T-helper 1 cell (primary cell): ENCODE data around the gene SPEF1.
"Not testable (repeated sequence)": the region's sequence is repeated elsewhere in the genome, so short reads cannot be mapped to it uniquely, and the experiment has no call there.

Source experiments
- DNase-seq, 5 donors: peaks; one replicate each; pipeline ENCODE4 v3.0.0-alpha.2; 2012 to 2020
- total RNA-seq, 4 donors: gene quantifications; one replicate each; lab custom pipeline; 2026; lab: John Stamatoyannopoulos, UW

SPEF1 gene, protein sequence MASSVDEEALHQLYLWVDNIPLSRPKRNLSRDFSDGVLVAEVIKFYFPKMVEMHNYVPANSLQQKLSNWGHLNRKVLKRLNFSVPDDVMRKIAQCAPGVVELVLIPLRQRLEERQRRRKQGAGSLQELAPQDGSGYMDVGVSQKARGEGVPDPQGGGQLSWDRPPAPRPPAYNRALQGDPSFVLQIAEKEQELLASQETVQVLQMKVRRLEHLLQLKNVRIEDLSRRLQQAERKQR
- total RNA-seq = 0 to 0.15 (median 0.10) reads per million in 4 donors

- peak in 2 of 5 donors; percentile 30 to 62 for DNase-seq
These were observed at the start of gene SPEF1 for GRCh38 chr20:3781153-3781910. TSS of gene SPEF1 (minus strand) at chr20:3781448. CDS start at chr20:3781287, 161 bp downstream.

- DNase-seq = not testable (repeated sequence)
These were observed 48.6 kb upstream of the SPEF1 start for GRCh38 chr20:3829891-3830290.

GRCh38 chr20:3828798-3829197, 47.5 kb upstream of the SPEF1 start:
- DNase-seq = no peak

DNA sequence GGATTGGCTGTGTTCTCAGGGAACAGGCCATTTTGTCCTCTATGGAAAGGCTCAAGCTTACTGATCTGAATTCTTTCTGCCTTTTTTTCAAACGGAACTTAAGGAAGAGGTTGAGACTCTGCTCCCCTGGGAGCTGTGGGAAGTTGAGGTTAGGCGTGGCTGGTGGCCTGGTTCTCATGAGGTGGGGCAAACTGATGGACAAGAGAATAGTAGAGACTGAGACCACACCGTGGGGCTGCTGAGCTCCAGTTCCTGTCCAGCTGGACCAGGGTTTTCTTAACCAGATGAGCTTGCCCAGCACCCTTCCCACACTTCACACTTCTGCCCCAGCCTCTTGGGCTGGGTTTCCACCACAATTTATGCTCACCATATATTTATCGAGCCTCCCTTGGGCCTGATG, 45.2 kb upstream of the SPEF1 start:
- DNase-seq = no peak

- no peak for DNase-seq
These were observed 44.3 kb upstream of the SPEF1 start for GRCh38 chr20:3825526-3825925.

DNA sequence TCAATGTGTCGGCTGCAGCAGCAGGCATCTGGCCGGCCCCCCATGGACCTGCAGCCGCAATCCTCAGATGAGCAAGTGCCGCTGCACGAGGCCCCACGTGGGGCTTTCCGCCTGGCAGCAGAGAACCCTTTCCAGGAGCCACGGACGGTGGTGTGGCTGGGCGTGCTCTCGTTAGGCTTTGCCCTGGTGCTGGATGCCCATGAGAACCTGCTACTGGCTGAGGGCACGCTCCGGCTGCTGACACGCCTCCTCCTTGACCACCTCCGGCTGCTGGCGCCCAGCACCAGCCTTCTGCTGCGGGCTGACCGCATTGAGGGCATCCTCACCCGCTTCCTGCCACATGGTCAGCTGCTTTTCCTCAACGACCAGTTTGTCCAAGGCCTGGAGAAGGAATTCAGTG, 42.6 kb upstream of the SPEF1 start:
- DNase-seq = no peak

DNA sequence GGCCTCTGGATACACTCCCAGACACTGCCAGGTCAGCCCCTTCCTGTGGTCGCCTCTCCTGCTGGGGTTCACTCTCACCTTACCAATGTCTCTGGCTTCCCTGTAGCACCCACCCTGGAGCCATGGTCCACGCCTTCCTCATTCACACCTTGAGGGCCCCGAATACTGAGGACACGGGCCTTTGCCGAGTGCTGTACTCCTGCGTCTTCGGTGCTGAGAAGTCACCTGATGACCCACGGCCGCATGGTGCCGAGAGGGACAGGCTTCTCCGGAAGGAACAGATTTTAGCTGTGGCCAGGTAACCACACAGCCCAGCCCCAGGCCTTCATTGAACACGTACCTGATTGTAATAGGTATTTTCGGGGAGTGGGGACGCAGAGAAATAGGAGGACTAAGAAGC, 40.7 kb upstream of the SPEF1 start:
- no peak for DNase-seq

- no peak for DNase-seq
These were observed 39.9 kb upstream of the SPEF1 start for GRCh38 chr20:3820901-3821727.

DNA sequence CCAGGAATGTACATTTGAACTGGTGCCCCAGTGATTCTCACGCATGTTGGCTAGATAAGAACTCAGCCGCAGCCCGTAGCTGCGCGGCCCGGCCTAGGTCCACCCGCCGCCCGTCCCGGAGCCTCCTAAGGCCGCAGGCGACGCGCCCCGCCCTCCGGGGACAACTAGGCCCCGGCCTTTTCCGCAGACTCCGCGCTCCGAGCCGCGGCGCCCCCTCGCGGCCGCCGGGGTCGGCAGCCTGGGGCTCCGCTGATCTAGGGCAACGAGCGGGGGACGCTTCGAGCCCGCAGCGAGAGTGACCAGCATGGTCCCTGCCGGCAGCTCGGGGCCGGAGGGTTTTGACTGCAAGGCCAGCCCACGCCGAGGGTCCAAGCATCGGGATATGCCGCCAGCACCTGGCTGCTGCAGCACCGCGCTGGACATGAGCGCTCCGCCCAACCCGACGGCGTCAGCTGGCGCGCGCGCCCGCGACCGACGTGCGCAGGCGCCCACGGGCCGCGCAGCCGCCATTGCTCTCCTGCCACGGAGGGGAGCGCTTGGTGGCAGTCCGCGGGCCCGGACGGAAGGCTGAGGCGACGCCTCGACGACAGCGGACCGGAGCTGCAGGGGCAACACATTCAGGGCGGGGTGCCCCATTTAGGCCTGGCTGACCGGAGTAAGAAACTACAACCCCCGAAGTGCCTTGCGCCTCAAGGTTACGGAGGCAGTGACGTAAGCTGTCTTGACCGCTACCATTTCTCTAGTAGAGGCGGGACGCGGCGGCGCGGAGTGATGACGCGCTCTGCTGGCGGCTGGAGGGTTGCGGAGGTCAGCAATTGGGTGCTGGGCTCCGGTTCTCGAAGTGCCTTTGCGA, 39.0 kb upstream of the SPEF1 start, which contains the start of gene AP5S1:
Gene AP5S1 (plus strand): TSS at position 500 of the 853 bp plus-strand sequence. CDS start 1,571 bp downstream, outside the sequence.
- DNase-seq = peak; percentile 82 to 94 (median 88)

DNA sequence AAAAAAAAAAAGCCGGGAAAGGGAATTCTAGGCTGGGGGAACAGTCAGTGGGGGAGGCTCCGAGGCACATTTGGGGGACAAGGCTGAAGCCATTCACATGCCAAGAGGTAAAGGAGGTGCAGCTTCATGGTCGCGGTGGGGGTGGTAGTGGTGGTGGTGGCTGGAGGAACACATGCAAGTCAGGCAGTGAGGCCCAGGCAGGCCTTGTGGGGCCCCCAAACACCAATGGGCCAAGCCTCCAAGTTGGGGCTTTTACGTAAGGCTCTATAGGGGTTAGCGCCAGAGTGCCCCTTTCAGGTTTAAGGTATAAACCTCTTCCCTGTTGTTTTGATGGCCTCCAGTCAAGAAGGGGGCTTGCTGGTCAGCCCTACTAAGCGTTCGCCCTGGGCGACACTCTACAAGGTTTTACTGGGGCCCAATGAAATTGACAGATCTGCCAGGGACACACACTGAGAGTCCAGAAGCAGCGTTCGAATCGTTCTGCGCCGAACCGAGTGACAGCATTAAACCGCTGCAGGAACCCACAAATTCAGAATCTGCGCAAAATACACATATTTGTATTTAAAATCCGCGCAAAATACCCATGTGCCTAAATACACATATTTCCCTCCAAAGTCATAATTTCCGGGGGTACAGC, 38.3 kb upstream of the SPEF1 start:
- no peak for DNase-seq

GRCh38 chr20:3818155-3819151, 37.2 kb upstream of the SPEF1 start:
- DNase-seq = peak in 1 of 5 donors; percentile 27

GRCh38 chr20:3815703-3816315, 34.6 kb upstream of the SPEF1 start:
- DNase-seq = peak in 1 of 5 donors; percentile 74

- DNase-seq = no peak
These were observed 33.8 kb upstream of the SPEF1 start for GRCh38 chr20:3814928-3815495.

DNA sequence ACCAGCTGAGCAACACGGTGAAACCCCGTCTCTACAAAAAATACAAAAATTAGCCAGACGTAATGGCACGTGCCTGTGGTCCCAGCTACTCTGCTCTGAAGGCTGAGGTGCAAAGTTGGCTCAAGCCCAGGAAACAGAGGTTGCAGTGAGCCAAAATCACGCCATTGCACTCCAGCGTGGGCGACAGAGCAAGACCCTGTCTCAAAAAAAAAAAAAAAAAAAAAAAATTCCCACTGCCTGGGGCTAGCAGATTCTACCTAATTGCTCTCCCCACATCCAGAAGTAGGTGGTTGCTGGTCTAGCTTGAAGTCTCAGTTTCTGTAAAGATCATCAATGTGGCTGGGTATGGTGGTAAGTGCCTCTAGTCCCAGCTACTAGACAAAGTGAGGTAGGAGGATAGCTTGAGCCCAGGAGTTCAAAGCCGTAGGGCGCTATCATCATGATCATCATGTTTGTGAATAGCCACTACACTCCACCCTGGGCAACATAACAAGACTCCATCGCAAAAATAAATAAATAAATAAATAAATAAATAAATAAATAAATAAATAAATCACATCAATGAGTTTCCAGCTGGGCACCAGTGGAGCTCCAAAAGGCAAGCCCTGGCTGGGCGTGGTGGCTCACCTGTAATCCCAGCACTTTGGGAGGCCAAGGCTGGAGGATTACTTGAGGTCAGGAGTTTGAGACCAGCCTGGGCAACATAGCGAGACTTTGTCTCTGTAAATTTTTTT, 32.8 kb upstream of the SPEF1 start:
- DNase-seq = peak in 1 of 5 donors; percentile 25

DNA sequence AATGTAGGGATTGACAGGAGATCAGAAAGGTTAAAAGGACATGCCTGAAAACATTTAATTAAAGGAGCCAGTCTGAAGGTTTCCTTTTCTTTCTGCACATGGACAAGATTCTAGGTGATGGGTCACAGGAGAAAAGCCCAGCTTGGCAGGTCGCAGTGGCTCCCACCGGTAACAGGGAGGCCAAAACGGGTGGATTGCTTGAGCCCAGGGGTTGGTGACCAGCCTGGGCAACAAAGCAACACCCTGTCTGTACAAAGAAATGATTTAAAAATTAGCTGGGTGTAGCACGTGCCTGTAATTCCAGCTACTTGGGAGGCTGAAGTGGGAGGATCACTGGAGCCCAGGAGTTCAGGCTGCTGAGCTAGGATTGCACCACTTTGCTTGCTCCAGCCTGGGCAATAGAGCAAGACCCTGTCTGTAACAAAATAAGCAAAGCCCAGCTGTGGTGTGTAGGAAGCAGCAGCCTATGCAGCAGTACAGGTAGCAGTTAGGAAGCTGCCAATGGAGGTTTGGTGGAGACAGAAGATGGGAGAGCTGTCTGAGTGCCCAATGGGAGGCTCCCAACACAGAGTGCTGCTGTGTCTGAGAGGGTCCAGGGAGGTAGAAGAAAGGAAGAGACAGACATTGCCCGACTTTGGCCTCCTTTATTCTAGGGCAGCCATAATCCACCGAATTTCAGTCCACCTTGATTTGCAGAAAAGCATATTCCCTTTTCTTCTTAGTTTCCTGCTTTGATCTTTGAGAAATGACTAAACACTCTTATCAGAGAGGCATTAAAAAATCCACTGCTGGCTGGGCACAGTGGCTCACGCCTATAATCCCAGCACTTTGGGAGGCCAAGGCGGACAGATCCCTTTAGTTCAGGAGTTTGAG, 32.0 kb upstream of the SPEF1 start:
- DNase-seq = no peak

- no peak for DNase-seq
These were observed 31.0 kb upstream of the SPEF1 start for GRCh38 chr20:3812259-3812681.

DNA sequence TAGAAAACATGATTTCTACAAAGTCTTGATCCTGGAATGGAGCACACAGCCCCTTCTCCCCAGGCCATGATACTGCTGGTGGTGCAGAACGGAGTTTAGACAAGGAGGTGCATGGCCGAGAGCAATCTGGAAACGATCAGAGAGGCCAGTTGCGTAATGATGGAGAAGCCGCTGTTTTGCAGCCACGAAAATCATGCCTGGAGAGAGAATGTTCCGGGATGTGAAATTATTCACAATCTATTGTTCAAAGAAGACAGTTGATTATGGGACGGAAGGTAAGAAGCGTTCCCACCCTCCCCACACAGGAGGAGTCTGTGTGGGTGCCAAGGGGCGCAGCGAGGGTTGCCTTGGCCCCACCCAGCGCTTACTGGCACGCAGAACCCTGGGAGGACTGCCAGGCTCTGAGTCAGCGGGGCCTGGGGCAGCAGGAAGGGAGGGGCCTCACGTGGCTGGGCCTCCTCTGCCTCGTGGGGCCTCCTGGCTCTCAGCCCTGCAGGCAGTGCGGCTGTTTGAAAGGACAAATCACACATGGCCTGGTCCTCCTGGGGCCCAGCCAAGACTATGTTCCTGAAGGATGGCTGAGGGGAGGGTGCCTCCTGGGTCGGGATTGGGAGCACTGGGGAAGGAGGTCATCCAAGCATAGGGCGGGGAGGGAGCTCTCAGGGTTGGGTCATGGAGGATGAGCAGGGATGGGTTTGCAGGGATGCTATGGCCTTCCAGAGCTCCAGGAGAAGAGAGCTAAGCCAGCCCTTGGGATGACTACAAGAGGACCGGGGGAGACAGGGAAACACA, 30.4 kb upstream of the SPEF1 start:
- peak; percentile 80 to 96 (median 87) for DNase-seq
